Mesodermal cell (in vitro differentiated cells): ENCODE data around the gene FGG.

ENCODE experiments used
- H3K27ac ChIP-seq: 2 replicates; pipeline ENCODE4 v1.7.0; 2013; ENCODE audit warnings: mild to moderate bottlenecking, low read depth, low read length, moderate library complexity; ENCODE audit not compliant: severe bottlenecking
- H3K36me3 ChIP-seq: 2 replicates; pipeline ENCODE4 v1.7.1; 2013; ENCODE audit warnings: mild to moderate bottlenecking, low read length, moderate library complexity; ENCODE audit not compliant: control insufficient read depth, insufficient read depth
- H3K4me1 ChIP-seq: one replicate; pipeline ENCODE4 v1.7.1; 2013; ENCODE audit warnings: mild to moderate bottlenecking, low read length; ENCODE audit not compliant: insufficient read depth, control insufficient read depth, poor library complexity, severe bottlenecking
- H3K4me3 ChIP-seq: 2 replicates; pipeline ENCODE4 v1.7.0; 2013; ENCODE audit warnings: low read length, control low read depth, mild to moderate bottlenecking; ENCODE audit not compliant: insufficient read depth, poor library complexity, severe bottlenecking; ENCODE audit errors: extremely low read depth
- H3K9me3 ChIP-seq: 2 replicates; pipeline ENCODE4 v1.7.1; 2013; ENCODE audit warnings: mild to moderate bottlenecking, low read length, moderate library complexity; ENCODE audit not compliant: control insufficient read depth
- WGBS, 2 experiments: methylation state at CpG; one replicate each; pipeline ENCODE4 v1.1.5; 2013; ENCODE audit warnings: missing lambda C conversion rate in 2 of 2; ENCODE audit not compliant: insufficient coverage in 2 of 2; 5-methylcytosine and 5-hydroxymethylcytosine counted together

FGG gene

DNA sequence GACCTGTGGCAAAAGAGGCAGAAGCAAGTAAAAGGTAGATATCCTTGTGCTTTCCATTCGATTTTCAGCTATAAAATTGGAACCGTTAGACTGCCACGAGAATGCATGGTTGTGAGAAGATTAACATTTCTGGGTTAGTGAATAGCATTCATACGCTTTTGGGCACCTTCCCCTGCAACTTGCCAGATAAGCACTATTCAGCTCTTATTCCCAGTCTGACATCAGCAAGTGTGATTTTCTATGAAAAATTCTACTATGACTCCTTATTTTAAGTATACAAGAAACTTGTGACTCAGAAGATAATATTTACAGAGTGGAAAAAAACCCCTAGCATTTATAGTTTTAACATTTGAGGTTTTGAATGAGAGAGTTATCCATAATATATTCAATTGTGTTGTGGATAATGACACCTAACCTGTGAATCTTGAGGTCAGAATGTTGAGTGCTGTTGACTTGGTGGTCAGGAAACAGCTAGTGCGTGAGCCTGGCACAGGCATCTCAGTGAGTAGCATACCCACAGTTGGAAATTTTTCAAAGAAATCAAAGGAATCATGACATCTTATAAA is 45.7 kb downstream of the FGG start:
- 82 to 95% methylated on average over 3 of the region's 5 CpGs for WGBS, 2 experiments

DNA sequence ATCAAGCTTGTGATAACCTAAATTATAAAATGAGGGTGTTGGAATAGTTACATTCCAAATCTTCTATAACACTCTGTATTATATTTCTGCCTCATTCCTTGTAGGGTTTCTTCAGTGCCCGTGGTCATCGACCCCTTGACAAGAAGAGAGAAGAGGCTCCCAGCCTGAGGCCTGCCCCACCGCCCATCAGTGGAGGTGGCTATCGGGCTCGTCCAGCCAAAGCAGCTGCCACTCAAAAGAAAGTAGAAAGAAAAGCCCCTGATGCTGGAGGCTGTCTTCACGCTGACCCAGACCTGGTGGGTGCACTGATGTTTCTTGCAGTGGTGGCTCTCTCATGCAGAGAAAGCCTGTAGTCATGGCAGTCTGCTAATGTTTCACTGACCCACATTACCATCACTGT is 46.8 kb downstream of the FGG start:
- no peak overlapping the region for H3K27ac ChIP-seq
- no peak overlapping the region for H3K4me3 ChIP-seq
- no peaks in the 10 kb centered on the region for H3K4me1 ChIP-seq
- no peaks in the 10 kb centered on the region for H3K9me3 ChIP-seq
- WGBS, 2 experiments = 80 to 90% methylated on average over 1 to 5 of the region's 6 CpGs
- H3K36me3 ChIP-seq = no peaks in the 10 kb centered on the region

More for the DNA sequence above, 45.7 kb downstream of the FGG start:
- Histone ChIP-seq H3K4me1 (no peaks in the 10 kb centered on the region), H3K4me3 (no peak overlapping the region), H3K9me3 (no peaks in the 10 kb centered on the region), H3K27ac (no peak overlapping the region), H3K36me3 (no peaks in the 10 kb centered on the region)

DNA sequence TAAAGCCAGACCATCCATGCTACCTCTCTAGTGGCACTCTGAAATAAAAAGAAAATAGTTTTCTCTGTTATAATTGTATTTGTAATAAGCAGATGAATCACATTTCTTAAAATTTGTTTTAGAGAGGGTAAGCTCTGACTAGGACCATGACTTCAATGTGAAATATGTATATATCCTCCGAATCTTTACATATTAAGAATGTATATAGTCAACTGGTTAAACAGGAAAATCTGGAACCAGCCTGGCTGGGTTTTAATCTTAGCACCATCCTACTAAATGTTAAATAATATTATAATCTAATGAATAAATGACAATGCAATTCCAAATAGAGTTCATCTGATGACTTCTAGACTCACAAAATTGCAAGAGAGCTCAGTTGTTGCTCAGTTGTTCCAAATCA is 48.1 kb downstream of the FGG start:
- no peaks in the 10 kb centered on the region for H3K36me3 ChIP-seq
- no peaks in the 10 kb centered on the region for H3K4me1 ChIP-seq
- H3K4me3 ChIP-seq = no peak overlapping the region
- WGBS, 2 experiments = no CpG with 5 or more reads among the region's 1 CpG
- H3K9me3 ChIP-seq = no peaks in the 10 kb centered on the region
- H3K27ac ChIP-seq = no peak overlapping the region

DNA sequence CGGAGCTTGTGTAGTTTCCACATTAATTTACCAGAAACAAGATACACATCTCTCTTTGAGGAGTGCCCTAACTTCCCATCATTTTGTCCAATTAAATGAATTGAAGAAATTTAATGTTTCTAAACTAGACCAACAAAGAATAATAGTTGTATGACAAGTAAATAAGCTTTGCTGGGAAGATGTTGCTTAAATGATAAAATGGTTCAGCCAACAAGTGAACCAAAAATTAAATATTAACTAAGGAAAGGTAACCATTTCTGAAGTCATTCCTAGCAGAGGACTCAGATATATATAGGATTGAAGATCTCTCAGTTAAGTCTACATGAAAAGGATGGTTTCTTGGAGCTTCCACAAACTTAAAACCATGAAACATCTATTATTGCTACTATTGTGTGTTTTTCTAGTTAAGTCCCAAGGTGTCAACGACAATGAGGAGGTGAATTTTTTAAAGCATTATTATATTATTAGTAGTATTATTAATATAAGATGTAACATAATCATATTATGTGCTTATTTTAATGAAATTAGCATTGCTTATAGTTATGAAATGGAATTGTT is 49.7 kb downstream of the FGG start, which contains the start of gene FGB:
TSS of gene FGB (plus strand) at position 315 of the 558 bp plus-strand sequence. CDS start at position 323, 8 bp downstream.
- no CpG with 5 or more reads among the region's 2 CpGs for WGBS, 2 experiments
- Histone ChIP-seq H3K27ac (no peak within 1 kb of the TSS), H3K4me3 (no peak within 1 kb of the TSS)

DNA sequence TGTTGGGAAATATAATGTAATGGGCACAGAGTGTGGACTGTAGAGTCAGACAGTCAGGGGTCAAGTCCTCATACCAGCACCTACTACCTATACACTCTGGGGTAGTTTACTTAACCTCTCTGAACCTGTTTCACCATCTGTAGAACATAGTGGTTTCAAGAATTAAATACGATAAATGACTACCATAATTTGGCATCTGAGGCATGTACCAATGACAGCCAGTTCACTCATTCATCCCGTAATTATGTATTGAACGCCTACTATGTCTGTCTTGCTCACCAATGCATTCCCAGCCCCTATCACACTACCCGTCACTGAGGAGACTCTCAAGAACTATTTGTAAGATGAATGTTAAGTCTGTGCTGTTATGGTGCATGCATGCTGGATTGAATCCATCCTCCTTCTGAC is 51.6 kb downstream of the FGG start:
- WGBS, 2 experiments = 75% methylated on average over 1 of the region's 4 CpGs; no CpG with 5 or more reads in 1 of the 2 experiments
- no peak overlapping the region for H3K4me3 ChIP-seq
- H3K4me1 ChIP-seq = no peaks in the 10 kb centered on the region
- no peaks in the 10 kb centered on the region for H3K36me3 ChIP-seq
- no peak overlapping the region for H3K27ac ChIP-seq
- H3K9me3 ChIP-seq = no peaks in the 10 kb centered on the region

More for the DNA sequence above, 49.7 kb downstream of the FGG start, which contains the start of gene FGB:
- no peaks in the 10 kb centered on the region for H3K36me3 ChIP-seq
- H3K9me3 ChIP-seq = no peaks in the 10 kb centered on the region
- no peaks in the 10 kb centered on the region for H3K4me1 ChIP-seq

DNA sequence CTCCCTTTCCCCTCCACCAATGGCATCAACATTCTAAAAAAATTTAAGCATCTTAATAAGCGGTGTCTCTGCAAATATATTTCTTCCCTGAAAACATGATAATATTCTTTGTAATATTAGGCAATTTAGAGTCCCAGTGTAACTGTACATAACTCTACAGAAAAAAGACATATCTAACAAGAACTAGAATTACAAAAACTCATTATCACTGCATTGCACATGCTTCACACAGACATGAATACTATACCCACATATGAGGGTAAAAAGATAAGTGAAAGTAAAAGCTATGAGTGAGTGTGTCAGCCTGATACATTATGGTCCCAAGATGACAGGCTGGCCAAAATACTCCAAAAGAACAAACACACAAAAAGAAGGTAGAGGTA is 52.0 kb downstream of the FGG start:
- Histone ChIP-seq H3K27ac (no peak overlapping the region), H3K36me3 (no peaks in the 10 kb centered on the region), H3K4me1 (no peaks in the 10 kb centered on the region), H3K4me3 (no peak overlapping the region), H3K9me3 (no peaks in the 10 kb centered on the region)
- WGBS, 2 experiments = no CpG with 5 or more reads among the region's 1 CpG

DNA sequence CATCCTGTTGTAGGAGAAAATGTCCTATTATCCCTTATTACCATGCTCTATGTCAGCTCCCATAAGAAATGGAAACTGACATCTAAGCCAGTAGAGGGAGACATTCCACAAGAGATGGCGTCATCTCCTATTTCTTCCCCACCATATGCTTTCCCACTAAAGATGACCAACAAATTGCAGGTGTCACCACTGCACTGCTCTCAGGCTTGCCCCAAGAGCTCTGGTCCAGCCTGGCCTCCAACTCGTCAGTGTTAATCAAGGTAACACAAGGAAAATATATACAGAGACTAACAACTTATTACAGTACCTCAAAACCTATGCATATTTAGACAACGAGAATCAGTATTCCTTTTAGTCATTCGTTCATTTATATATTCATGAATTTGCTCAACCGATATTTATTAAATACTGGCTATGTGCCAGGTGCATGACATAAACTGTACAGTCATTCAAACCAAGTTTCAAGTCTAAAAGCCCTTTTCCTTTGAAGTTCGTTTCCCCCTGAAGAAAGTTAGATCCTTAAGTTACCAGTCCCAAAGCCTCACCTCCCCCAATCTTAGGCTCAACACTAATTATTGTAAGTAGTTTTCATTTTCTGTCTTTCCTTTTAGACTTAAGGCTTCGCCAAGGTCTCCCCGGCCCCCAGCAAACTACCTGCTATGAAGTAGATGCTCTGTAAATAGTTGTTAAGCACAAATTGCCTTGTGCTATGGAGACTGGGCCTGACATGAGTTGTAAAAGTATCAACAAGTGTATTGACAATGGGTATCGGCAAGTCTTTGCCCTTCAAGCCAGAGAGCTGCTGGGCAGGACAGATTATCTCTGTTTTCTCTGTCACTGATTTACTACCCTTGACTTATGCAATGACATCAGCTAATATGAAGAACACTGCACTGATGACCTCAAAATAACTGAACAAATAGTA is 52.7 kb downstream of the FGG start:
- H3K4me3 ChIP-seq = no peak overlapping the region
- no peaks in the 10 kb centered on the region for H3K36me3 ChIP-seq
- no peaks in the 10 kb centered on the region for H3K9me3 ChIP-seq
- H3K4me1 ChIP-seq = no peaks in the 10 kb centered on the region
- no peak overlapping the region for H3K27ac ChIP-seq
- 66 to 89% methylated on average over 4 to 7 of the region's 9 CpGs for WGBS, 2 experiments

DNA sequence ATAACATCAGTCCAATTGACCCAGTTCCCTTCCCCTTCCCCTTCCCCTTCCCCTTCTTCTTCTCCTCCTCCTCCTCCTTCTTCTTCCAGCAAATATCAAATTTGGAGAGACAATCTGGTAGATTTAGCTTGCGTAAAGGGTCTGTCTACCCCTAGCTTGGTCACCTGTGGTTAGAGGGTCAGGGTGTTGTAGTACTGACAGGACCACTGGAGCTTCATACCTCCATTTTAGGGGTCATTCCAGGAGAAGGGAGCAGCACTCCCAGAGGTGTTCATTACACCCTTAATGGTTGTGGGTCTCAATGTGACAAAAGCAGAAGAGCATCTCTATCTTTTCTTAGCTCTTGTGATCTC is 53.3 kb downstream of the FGG start:
- no peaks in the 10 kb centered on the region for H3K36me3 ChIP-seq
- no peaks in the 10 kb centered on the region for H3K4me1 ChIP-seq
- H3K4me3 ChIP-seq = no peak overlapping the region
- H3K27ac ChIP-seq = no peak overlapping the region
- WGBS, 2 experiments = no CpG with 5 or more reads among the region's 1 CpG
- no peaks in the 10 kb centered on the region for H3K9me3 ChIP-seq
